Hippocampal formation (tissue), 2 donors: ENCODE data around the gene CXCR4.
"Not testable (repeated sequence)": the region's sequence is repeated elsewhere in the genome, so short reads cannot be mapped to it uniquely, and the experiment has no call there.

Experiments used
- DNase-seq, 2 donors: peaks; one replicate each; lab custom pipeline; 2025; lab: John Stamatoyannopoulos, UW

Gene CXCR4

DNA sequence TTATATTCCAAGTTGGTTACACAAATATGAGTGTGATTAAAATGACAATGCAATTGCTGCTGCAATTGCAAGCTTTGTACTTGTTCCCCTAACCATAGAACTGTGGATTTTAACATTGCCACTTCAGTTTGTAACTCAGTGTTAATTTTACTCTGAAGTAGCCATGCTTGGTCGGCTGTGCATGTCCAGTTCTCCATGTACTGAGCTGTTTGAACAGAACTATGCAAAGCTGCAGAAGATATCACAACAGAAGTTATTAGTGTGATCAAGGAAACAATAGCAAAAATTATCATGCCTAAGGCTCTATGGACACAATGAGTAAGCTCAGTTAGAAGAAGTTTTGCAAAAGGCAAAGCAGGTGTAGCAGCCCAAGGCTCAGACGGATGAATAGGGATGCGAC, 45.3 kb downstream of the CXCR4 start:
- no peak for DNase-seq

DNA sequence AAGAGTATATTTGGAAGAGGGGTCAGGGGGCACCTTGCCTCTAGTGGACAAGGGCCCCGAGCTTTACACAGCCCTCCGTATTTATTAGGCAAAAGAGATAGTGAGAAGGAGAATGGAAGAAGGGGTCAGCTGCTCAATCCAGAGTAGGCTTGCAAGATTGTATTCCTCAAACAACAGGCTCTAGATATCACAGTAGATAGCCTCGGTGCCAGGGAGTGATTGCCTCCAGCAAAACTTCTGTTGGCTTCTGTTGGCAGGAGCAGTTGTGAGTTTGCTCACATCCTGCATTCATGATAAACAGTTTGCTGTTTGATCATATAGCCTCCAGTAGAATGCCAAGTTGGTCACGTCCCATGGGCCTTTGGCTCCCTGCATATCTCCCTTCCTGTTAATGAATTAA, 46.1 kb downstream of the CXCR4 start:
- not testable (repeated sequence) for DNase-seq

DNA sequence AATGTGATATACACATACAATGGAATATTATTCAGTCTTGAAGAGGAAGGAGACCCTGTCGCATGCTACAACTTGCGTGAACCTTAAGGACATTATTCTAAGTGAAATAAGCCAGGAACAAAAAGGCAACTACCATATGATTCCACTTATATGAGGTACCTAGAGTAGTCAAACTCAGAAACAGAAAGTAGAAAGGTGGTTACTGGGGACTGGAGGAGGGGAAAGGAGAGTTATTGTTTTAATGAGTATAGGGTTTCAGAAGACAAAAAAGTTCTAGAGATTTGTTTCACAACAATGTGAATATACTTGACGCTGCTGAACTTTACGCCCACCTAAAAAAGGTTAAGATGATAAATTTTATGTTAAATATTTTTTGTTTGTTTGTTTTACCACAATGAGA, 47.0 kb downstream of the CXCR4 start:
- no peak for DNase-seq

DNA sequence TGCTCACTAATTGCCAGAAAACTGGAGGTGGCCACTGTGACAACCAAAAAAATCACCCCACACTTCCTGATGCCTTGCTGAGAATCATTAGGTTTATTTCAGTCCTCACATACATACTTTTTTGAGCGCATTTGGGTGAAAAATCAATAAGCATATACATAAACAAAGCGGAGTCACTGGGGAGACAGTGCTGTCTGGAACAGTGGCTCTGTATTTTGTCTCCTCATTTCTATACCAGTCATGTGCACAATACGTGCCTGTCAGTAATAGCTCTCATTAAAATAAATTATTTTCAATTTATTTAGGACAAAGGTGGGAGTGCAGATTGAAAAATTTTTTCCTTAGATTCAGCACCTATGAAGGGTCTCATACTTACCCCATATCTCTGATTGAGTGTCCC, 48.2 kb downstream of the CXCR4 start:
- DNase-seq = no peak

DNA sequence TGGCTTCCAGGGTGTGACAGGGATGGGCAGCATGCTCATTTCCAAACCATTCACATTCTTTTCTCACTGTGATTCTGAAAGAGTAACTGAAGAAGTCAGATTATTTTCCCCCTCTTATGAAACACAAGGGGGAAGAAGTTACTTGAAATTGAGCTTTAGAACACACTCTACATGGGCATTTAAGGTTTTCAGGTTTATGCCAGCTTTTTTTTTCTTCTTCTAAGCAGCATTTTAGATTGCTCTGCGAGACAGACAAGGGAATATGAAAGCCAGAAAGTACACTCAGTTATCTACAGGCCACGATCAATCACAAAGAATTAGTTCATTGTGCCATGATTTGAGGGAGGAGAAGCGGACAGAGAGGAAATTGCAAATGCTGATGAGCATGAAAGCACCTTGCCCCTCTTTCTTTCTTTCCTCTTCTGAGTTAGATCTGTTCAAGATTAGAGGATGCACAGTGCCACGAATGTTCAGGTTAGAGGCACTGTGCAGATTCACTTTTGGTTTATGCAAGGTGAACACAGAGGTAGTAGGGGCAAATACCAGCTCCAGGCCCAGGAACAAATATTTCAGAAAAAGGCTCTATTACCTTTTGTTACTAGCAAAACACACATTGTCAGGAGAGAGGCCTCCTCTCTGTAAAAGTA, 49.2 kb downstream of the CXCR4 start:
- DNase-seq = no peak

DNA sequence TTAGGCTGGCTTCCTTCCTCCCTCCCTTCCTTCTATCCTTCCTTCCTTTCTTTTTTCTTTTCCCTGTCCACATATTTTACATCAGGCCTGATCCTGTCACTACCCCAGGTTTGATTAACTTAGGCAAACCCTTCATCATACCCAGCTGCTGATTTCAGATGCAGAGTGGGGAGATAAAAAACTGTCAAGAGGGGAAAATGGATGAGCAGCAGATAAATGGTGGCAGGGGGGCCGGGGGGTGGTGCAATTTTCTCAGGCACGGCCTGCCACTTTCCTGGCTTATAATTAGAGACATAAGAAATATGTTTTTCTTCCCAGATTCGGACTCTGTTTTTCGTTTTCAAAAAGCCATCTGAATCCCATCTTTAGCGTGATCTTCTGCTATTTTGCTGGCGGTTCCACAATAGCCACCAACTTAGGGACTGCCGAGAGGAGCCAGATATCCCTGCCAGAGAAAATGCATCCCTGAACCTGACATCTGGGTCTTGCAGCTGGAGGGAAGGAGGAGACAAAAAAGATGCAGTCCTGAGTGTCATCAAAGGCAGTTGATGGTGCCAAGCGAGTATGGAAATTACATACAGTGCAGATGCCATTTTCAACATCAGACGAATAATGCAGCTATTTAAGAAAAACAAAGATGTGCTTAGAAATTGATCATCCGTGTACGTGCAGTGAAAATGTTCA, 49.9 kb downstream of the CXCR4 start:
- no peak for DNase-seq

DNA sequence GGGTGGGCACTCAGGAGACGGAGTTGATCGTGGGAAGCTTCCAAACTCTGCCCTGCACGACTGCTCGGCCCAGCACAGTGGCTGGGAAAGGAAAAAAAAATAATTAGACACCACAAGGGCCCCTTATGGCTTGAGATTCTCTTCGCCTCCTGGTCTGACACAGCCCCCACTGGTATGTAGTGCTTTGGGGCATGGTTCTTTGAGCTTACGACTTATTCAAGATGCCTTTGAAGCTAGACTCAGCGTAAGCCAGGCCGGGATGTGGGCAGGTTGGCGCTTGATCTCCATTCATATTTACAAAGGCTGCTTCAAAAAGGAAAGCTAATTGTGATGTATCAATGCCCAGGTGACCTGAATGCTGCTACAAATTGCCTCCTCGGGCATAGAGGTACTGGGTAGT, 50.5 kb downstream of the CXCR4 start:
- DNase-seq = no peak

DNA sequence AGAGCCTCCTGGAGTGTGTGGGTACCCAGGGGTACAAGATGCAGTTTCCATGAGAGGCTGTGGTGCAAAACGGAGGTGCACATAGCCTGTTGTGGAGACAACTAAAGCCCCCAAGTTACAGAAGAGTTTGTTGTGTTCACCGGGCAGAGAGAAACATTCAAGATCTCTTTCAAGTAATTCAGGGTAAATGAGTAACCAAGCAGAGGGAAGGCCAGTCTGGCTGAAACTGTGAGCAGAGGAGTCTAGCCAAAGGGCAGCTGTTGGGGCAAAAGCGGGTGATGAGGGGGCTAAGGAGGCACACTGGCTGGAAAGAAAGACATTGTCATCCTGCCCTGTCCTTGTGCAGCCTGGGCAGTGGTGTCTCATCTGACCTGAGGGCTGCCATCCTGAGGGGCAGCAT, 52.0 kb downstream of the CXCR4 start:
- DNase-seq = no peak

DNA sequence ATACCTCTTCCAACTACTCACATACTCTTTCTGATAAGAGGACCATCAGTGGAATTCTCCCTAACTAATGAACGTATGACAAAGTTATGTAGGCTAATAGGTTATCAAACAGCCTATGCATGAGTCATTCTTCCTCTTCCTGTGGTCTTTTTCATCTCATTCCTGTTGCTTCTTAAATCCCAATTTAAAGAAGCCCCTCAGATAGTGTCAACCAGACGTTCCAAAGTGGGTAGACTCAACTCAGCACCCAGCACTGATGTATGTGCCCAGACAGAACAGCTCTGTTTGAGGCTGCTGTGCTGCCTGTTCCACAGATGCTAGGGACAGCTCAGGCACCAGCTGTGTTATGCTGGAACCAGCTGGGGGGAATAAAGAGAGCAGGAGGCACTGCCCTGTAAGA, 52.6 kb downstream of the CXCR4 start:
- no peak for DNase-seq
